HCT116 (cell line): ENCODE results near the gene MID1.

ENCODE experiments used
- ATF3 ChIP-seq: IDR thresholded peaks from 2 replicates; pipeline ENCODE4 v1.6.1; 2012
- CTCF ChIP-seq, 3 experiments: fragments of 200-600 bp in 1 of 3; sonication (generic) in 1 of 3; IDR thresholded peaks in 2 of 3; conservative IDR thresholded peaks in 1 of 3; 2 replicates each; pipeline ENCODE4 v1.5.1; 2012 to 2017; ENCODE audit warnings: low read depth in 2 of 3, low read length in 2 of 3, antibody characterized with exemption in 1 of 3, borderline replicate concordance in 1 of 3, control low read depth in 1 of 3, mild to moderate bottlenecking in 1 of 3, mixed read lengths in 1 of 3, mixed run types in 1 of 3, moderate library complexity in 1 of 3; ENCODE audit not compliant: insufficient read depth in 1 of 3
- ELF1 ChIP-seq: IDR thresholded peaks from 2 replicates; pipeline ENCODE4 v1.6.1; 2012; ENCODE audit warnings: low read depth, borderline replicate concordance
- EZH2phosphoT487 ChIP-seq: fragments of 200-600 bp; IDR thresholded peaks from 2 replicates; pipeline ENCODE4 v1.6.1; 2018; ENCODE audit warnings: antibody characterized with exemption, borderline replicate concordance
- JUND ChIP-seq: IDR thresholded peaks from 2 replicates; pipeline ENCODE4 v1.6.1; 2012
- SIN3A ChIP-seq: IDR thresholded peaks from 2 replicates; pipeline ENCODE4 v1.6.1; 2012; ENCODE audit warnings: low read depth
- YY1 ChIP-seq: IDR thresholded peaks from 2 replicates; pipeline ENCODE4 v1.6.1; 2011; ENCODE audit warnings: low read length, low read depth, moderate library complexity, mild to moderate bottlenecking; ENCODE audit not compliant: insufficient replicate concordance; ENCODE audit errors: extremely low read depth

DNA sequence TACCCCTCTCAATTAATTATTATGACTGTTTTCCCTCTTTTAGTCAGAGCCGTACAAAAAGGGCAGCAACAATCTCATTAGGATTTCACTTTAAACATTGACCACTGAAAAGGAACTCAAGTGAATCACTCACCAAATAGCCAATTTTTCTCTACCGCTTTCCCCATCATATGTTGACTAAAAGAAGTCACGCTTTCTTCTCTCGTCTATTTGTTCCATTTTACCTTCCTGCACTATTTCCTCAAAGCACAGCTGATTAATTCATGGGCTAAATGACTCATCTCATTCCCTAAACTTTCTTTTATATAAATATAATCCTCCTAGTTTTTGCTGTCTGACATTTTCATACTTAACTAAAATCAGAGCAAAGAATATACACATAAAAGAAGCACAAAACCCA, 8.2 kb downstream of the MID1 start:
- TF ChIP-seq JUND (no peak), ATF3 (no peak), SIN3A (no peak), EZH2phosphoT487 (no peak), YY1 (no peak), ELF1 (no peak), CTCF (IDR thresholded peaks at IDR 0.05 in 2 of 3, conservative IDR thresholded peaks at IDR 0.05 in 1 of 3; ENCODE audit: borderline replicate concordance in 1 of 3, insufficient read depth in 1 of 3, low read depth in 2 of 3, low read length in 2 of 3) (no peak)
